PC-9 (cell line): Measurements from ENCODE around the gene FOXJ3. TPM values are rescaled to one million over a fixed set of nuclear protein-coding genes. Genes with fewer than 3 reads are reported as not detected.

Experiments used
- BruUV-seq: library from RNA; stranded (reverse); fragments of 400-500 nt; replicated peaks from 2 replicates; lab custom pipeline; 2021; lab: Mats Ljungman, UMichigan
- CTCF ChIA-PET: fragments of 300-600 bp; sonication (Branson Sonifier 250); formaldehyde crosslinking; loops from one replicate; lab custom pipeline; 2022; ENCODE audit warnings: antibody characterized with exemption; lab: Charles Lee
- POLR2A ChIA-PET: fragments of 300-600 bp; sonication (Branson Sonifier 250); formaldehyde crosslinking; loops from one replicate; lab custom pipeline; 2022; ENCODE audit warnings: antibody characterized with exemption; ENCODE audit not compliant: unreplicated experiment; lab: Charles Lee
- DNase-seq, 2 experiments: peaks; one replicate each; pipeline versions ENCODE4 v3.0.0 to v3.0.0-alpha.2; 2015 to 2022; ENCODE audit warnings: mixed read lengths in 1 of 2
- H2AFZ ChIP-seq: fragments of 200-600 bp; sonication (generic); 2 replicates; pipeline ENCODE4 v1.8.1; 2017; ENCODE audit warnings: antibody characterized with exemption
- H3F3A ChIP-seq: fragments of 200-600 bp; sonication (generic); 2 replicates; pipeline ENCODE4 v1.8.1; 2017; ENCODE audit warnings: antibody characterized with exemption, mild to moderate bottlenecking, low read depth; ENCODE audit not compliant: insufficient read depth
- H3K27ac ChIP-seq: fragments of 200-600 bp; sonication (generic); 2 replicates; pipeline ENCODE4 v1.6.1; 2016; ENCODE audit warnings: mixed run types
- H3K27me3 ChIP-seq: fragments of 200-600 bp; sonication (generic); 2 replicates; pipeline ENCODE4 v1.6.1; 2016; ENCODE audit warnings: low read depth, mixed run types; ENCODE audit not compliant: insufficient read depth
- H3K36me3 ChIP-seq: fragments of 200-600 bp; sonication (generic); 2 replicates; pipeline ENCODE4 v1.6.1; 2016; ENCODE audit warnings: low read depth, mixed run types
- H3K4me1 ChIP-seq: fragments of 200-600 bp; sonication (generic); replicated peaks from 2 replicates; pipeline ENCODE4 v1.6.1; 2016; ENCODE audit warnings: mixed run types; ENCODE audit not compliant: insufficient read depth
- H3K4me2 ChIP-seq: fragments of 200-600 bp; sonication (generic); 2 replicates; pipeline ENCODE4 v1.6.1; 2017; ENCODE audit warnings: mixed run types
- H3K4me3 ChIP-seq: fragments of 200-600 bp; sonication (generic); 2 replicates; pipeline ENCODE4 v1.6.1; 2016; ENCODE audit warnings: mixed run types
- H3K79me2 ChIP-seq: fragments of 200-600 bp; sonication (generic); 2 replicates; pipeline ENCODE4 v1.6.1; 2017; ENCODE audit warnings: low read depth, mixed run types
- H3K9me2 ChIP-seq: fragments of 200-600 bp; sonication (generic); 2 replicates; pipeline ENCODE4 v1.8.1; 2017; ENCODE audit warnings: mild to moderate bottlenecking; ENCODE audit not compliant: insufficient read depth
- H3K9me3 ChIP-seq: fragments of 200-600 bp; sonication (generic); 2 replicates; pipeline ENCODE4 v1.8.1; 2016; ENCODE audit warnings: low read depth; ENCODE audit not compliant: insufficient read depth
- H4K20me1 ChIP-seq: fragments of 200-600 bp; sonication (generic); 2 replicates; pipeline ENCODE4 v1.8.1; 2017; ENCODE audit not compliant: insufficient read depth
- CTCF ChIP-seq: fragments of 200-600 bp; sonication (generic); conservative IDR thresholded peaks from 2 replicates; pipeline ENCODE4 v1.6.1; 2017; ENCODE audit warnings: mixed run types, antibody characterized with exemption, mild to moderate bottlenecking, moderate library complexity
- EZH2 ChIP-seq: fragments of 200-600 bp; sonication (generic); IDR thresholded peaks from 2 replicates; pipeline ENCODE4 v1.8.0; 2017; ENCODE audit warnings: antibody characterized with exemption, low read depth
- intact Hi-C: fragments of 100-400 bp; cut with micrococcal nuclease; formaldehyde crosslinking; loops from one replicate; pipeline ENCODE4 v1.10.0; 2022; ENCODE audit not compliant: unreplicated experiment
- total RNA-seq: library from RNA; stranded (reverse); gene quantifications from 2 replicates; pipeline ENCODE4 v1.2.3, GENCODE V29; 2021

The FOXJ3 gene
- total RNA-seq, 1 experiment from 2014 or later, result 60.4 TPM

GRCh38 chr1:42323551-42323950 lies 11.5 kb downstream of the FOXJ3 start:
- no peak for DNase-seq
- Histone ChIP-seq H3F3A (peaks cover 21% of the 10 kb centered on the region; the same call in 1 of the 2 replicates), H3K36me3 (0 out of 2 replicates have a peak, but pooled peaks cover 7% of the 10 kb centered on the region), H3K27me3 (no peaks in the 10 kb centered on the region), H3K4me3 (no peak overlapping the region), H3K9me2 (no peaks in the 10 kb centered on the region), H3K27ac (no peak overlapping the region), H4K20me1 (peaks cover 89% of the 10 kb centered on the region), H3K4me1 (peaks cover 11% of the 10 kb centered on the region; the same call in 1 of the 2 replicates), H3K9me3 (peaks cover 4% of the 10 kb centered on the region; the same call in 1 of the 2 replicates), H2AFZ (no peak overlapping the region), H3K4me2 (no peak overlapping the region), H3K79me2 (peaks cover 96% of the 10 kb centered on the region)
- TF ChIP-seq CTCF (no peak), EZH2 (no peak)
- CTCF ChIA-PET, result interaction anchor here (0.5 kb wide), 1 partner anchor 588 kb away, joined by 3 read pairs; no protein-coding TSS in a partner anchor
- intact Hi-C loops, result no loop called here
- BruUV-seq, result no TSS peak
- POLR2A ChIA-PET, result interaction anchor here (0.6 kb wide), 1 partner anchor 256 kb away, joined by 6 read pairs; no protein-coding TSS in a partner anchor

GRCh38 chr1:42322577-42322976 lies 12.5 kb downstream of the FOXJ3 start:
- Histone ChIP-seq H3K79me2 (peaks cover 96% of the 10 kb centered on the region), H3K4me2 (no peak overlapping the region), H3K9me2 (no peaks in the 10 kb centered on the region), H4K20me1 (peaks cover 89% of the 10 kb centered on the region), H3K4me1 (peaks cover 11% of the 10 kb centered on the region; the same call in 1 of the 2 replicates), H3K27ac (no peak overlapping the region), H3K36me3 (0 out of 2 replicates have a peak, but pooled peaks cover 7% of the 10 kb centered on the region), H2AFZ (no peak overlapping the region), H3F3A (peaks cover 21% of the 10 kb centered on the region; the same call in 1 of the 2 replicates), H3K27me3 (no peaks in the 10 kb centered on the region), H3K9me3 (peaks cover 4% of the 10 kb centered on the region; the same call in 1 of the 2 replicates), H3K4me3 (no peak overlapping the region)
- no TSS peak for BruUV-seq
- POLR2A ChIA-PET, result interaction anchor here (0.6 kb wide), 1 partner anchor 117 kb away, joined by 3 read pairs; no protein-coding TSS in a partner anchor
- intact Hi-C loops, result no loop called here
- CTCF ChIA-PET, result no interaction called here
- TF ChIP-seq EZH2, result no peak
- TF ChIP-seq CTCF, result no peak
- no peak for DNase-seq

DNA sequence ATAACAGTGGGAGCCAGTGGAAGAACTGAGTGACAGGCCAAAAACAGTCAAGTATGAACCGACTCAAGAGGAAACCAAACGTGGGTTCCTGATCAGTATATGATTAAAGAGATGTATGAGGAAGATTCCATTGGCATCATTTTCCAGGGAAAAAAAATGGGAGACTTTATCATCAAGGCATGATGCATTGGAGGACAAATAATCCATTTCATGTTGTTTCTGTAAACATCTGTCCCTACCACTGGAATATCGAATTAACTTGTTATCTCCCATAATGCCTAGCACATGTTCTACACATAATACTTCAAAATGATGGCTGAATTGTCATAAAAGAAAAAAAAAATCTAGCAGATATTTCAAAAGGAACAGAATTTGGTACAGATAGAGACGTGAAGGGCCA lies 13.3 kb downstream of the FOXJ3 start:
- H2AFZ ChIP-seq, result no peak overlapping the region
- H3K9me3 ChIP-seq, result peaks cover 4% of the 10 kb centered on the region; the same call in 1 of the 2 replicates
- no peak for TF ChIP-seq CTCF
- no peak for TF ChIP-seq EZH2
- ChIA-PET CTCF (no interaction called here), POLR2A (no interaction called here)
- no peak overlapping the region for H3K4me2 ChIP-seq
- 0 out of 2 replicates have a peak, but pooled peaks cover 7% of the 10 kb centered on the region for H3K36me3 ChIP-seq
- intact Hi-C loops, result no loop called here
- H3F3A ChIP-seq, result peaks cover 19% of the 10 kb centered on the region; the same call in 1 of the 2 replicates
- H3K79me2 ChIP-seq, result peaks cover 95% of the 10 kb centered on the region
- H3K4me3 ChIP-seq, result no peak overlapping the region
- H3K27ac ChIP-seq, result no peak overlapping the region
- BruUV-seq, result no TSS peak
- peaks cover 11% of the 10 kb centered on the region; the same call in 1 of the 2 replicates for H3K4me1 ChIP-seq
- H3K9me2 ChIP-seq, result no peaks in the 10 kb centered on the region
- no peak for DNase-seq
- peaks cover 89% of the 10 kb centered on the region for H4K20me1 ChIP-seq
- H3K27me3 ChIP-seq, result no peaks in the 10 kb centered on the region
